ENCODE data around the gene FBLL1. TPM values are rescaled to one million over a fixed set of nuclear protein-coding genes. Genes with fewer than 3 reads are reported as not detected.

FBLL1 gene
- total and polyA plus RNA-seq, 9 of the 15 experiments (the other 6 are each of a cell fraction or from before 2014, with no cell fraction given), result not detected

GRCh38 chr5:168502563-168503237 lies 26.4 kb upstream of the FBLL1 start (continued):
- TF ChIP-seq ZNF644 (tag; IDR thresholded peaks at IDR 0.05; ENCODE audit: low read depth) (no peak), MGA (IDR thresholded peaks at IDR 0.05) (no peak), ZHX1 (conservative IDR thresholded peaks at IDR 0.05; ENCODE audit: low read length) (no peak), ZNF780A (CRISPR knock-in tag; IDR thresholded peaks at IDR 0.05) (no peak)

Data from K562 (cell line).